AG09319 (cell line): ENCODE measurements around the gene ARHGAP26.

Source experiments
- DNase-seq: peaks from one replicate; pipeline ENCODE4 v3.0.0-alpha.2; 2010; ENCODE audit warnings: low read depth; ENCODE audit errors: extremely low read depth
- TF ChIP-seq, protein P1 (sequence below): IDR thresholded peaks from 2 replicates; pipeline ENCODE4 v1.5.1; 2011; ENCODE audit warnings: low read depth, mild to moderate bottlenecking, inconsistent platforms, low read length, moderate library complexity

Gene ARHGAP26

GRCh38 chr5:142767178-142767577, 3.0 kb upstream of the ARHGAP26 start:
- TF ChIP-seq, protein P1, sequence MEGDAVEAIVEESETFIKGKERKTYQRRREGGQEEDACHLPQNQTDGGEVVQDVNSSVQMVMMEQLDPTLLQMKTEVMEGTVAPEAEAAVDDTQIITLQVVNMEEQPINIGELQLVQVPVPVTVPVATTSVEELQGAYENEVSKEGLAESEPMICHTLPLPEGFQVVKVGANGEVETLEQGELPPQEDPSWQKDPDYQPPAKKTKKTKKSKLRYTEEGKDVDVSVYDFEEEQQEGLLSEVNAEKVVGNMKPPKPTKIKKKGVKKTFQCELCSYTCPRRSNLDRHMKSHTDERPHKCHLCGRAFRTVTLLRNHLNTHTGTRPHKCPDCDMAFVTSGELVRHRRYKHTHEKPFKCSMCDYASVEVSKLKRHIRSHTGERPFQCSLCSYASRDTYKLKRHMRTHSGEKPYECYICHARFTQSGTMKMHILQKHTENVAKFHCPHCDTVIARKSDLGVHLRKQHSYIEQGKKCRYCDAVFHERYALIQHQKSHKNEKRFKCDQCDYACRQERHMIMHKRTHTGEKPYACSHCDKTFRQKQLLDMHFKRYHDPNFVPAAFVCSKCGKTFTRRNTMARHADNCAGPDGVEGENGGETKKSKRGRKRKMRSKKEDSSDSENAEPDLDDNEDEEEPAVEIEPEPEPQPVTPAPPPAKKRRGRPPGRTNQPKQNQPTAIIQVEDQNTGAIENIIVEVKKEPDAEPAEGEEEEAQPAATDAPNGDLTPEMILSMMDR, result no peak
- no peak for DNase-seq

- TF ChIP-seq, protein P1, result no peak
- no peak for DNase-seq
Measured at GRCh38 chr5:142767911-142768310, 2.3 kb upstream of the ARHGAP26 start.

- TF ChIP-seq, protein P1, result no peak
- DNase-seq, result no peak
Measured at GRCh38 chr5:142769251-142769792, 855 bp upstream of the ARHGAP26 start.

DNA sequence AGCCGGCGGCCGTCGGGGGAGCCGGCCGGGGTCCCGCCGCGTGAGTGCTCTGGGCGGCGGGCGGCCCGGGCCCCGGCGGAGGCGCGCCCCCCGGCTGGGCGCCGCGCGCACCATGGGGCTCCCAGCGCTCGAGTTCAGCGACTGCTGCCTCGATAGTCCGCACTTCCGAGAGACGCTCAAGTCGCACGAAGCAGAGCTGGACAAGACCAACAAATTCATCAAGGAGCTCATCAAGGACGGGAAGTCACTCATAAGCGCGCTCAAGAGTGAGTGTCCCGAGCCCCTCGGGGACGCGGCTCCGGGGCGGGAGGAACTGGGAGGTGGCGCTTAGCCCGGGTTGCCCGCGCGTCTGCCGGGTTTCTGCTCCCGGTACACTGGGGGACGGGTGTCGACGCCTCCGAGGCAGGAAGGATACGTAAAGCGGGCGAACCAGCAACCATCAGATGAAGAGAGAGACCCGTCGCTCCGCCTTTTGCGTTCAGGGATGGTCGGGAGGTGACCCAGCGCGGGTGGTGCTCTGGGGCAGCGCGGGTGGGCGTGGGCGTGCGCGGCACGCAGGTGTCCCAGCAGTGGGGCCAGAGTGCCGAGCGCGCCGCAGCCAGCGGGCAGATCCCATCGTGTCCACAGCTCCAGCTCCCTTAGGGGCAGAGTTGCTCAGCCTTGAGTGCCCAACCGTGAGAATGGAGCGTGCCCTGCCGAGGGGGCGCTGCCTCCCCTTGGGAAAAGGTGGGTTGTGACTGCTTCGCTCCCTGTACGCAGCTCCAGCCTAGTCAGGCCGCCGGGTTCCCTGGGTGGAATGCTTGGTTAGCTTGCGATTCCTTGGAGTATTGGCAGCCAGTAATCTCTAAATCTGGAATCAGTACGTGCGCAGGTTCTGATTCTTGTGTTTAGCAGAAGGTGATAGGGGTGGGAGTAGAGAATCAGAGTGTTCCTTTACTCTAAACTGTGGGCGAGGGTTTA, 753 bp downstream of the ARHGAP26 start:
- no peak for DNase-seq
- TF ChIP-seq, protein P1, result no peak; the same call in none of the 2 replicates

DNA sequence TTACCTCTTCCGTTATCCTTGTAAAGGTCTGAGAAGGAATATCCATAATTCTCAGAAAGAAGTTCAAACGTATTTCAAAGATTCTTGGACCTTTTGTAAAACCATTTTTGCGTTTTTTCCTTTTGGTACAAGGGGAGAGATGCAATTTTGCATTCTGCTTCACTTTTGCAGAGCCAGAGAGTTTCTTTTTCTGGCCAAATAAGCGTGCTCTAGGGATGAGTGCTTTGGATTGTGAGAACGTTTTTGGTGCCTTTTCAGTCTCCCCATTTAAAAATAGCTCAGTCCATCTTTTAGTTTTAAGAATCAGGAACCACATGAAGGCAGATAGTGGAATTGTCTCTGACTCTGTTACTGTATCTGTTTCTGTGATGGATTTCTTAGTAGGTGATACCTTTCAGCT, 1.5 kb downstream of the ARHGAP26 start:
- DNase-seq, result no peak
- TF ChIP-seq, protein P1, result no peak

DNA sequence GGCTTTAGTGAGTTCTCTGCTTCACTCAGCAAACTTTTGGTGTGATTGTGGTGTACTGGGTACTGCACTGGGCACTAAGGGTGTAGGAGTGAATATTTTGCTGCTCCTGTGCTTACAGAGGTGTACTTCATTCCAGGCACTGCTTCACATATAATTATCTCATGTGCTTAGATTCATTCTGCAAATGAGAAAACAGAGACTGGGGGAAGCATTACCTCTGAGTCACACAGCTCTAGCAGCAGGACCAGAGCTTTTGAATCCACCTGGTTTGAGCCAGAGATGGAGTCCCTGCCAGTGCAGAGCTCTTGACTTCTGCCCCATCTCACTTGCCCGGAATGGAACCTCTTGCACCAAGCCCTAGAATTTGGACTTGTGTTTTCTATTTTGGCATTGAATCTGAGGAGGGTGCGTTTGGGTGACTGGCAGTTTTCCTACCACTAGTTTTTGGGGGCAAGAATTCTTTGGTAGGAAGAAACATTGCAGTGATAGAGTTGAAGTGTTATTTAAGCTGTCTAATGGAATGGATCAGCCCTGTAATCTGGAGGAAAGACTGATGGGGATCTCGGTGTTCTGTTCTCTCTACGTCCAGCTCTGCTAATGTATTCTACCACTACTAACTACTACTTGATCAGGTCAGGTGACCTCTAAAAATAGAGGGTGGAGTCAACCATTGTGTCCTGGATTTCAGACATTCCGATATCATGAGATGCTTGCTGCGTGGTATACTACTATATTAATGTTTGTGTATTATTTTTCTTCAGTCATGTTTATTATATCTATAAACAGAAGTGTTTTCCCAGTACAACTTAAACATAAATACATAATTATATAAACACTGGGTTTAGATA, 2.5 kb downstream of the ARHGAP26 start:
- TF ChIP-seq, protein P1, result no peak
- DNase-seq, result no peak

- no peak for DNase-seq
- TF ChIP-seq, protein P1, result no peak
Measured at GRCh38 chr5:142777099-142777498, 6.9 kb downstream of the ARHGAP26 start.
